DMS53 (cell line): ENCODE data around the gene STOX2.

Source experiments
- DNase-seq: peaks from one replicate; lab custom pipeline; 2025; lab: John Stamatoyannopoulos, UW

The STOX2 gene

DNA sequence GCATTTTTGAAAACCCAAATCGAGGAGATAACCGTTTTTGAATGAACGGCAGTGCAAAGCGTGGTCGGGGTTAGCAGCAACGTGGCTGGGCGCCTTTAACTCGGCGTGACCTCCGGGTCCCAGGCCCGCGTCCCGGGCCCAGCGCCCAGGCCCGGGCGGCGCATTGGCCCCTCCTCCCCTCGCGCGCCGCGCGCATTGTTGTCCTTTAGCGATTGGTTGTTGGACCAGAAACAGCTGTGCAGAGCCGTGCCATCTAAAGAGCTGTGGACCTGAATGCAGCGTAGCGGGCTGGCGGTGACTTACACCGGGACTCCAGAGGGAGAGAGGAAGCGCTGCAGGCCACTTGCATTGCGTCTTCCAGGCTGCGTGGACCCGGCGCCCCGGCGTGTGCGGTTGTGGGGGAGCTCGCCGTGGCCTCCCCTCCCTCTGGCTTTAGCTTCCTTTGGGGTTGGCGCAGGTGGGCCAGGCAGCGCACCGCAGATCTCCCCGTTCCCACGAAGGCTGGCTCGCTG lies at the start of gene STOX2:
TSS of gene STOX2 (plus strand) at position 227 of the 512 bp plus-strand sequence. CDS start 1,484 bp downstream, outside the sequence.
- DNase-seq: peak; percentile 94

- DNase-seq: no peak
These were observed 49.5 kb upstream of the STOX2 start for GRCh38 chr4:183855323-183856190.

GRCh38 chr4:183857040-183857439 lies 48.1 kb upstream of the STOX2 start:
- DNase-seq: no peak

DNA sequence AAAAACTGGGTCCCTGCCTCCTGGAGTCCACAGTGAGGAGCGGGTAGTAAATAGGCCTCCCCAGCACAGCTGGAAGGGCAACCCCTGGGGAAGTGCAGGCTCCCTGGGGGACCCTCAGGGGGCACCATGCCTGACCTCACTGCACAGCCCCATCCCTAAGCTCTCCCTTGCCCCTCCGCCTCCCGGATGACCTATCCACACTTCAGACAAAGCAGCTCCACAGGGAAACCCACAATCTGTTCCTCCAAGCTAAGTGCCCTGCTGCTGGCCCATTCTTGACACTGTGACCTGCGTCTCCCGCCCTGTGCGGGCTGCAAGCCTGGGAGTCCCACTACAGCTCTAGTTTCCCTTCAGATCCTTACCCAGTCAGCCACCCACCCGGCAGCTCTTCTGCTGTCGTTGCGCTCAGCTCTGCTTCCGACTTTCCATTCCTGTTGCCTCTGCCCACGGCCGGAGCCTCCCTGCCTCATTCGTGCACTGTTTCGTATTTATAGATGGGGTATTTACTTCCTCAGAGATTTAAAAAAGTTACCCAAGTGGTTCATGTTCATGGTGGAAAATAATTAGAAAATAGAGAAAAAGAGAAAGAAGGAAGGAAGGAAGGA lies 47.0 kb upstream of the STOX2 start:
- no peak for DNase-seq

GRCh38 chr4:183860119-183860518 lies 45.0 kb upstream of the STOX2 start:
- DNase-seq: no peak

DNA sequence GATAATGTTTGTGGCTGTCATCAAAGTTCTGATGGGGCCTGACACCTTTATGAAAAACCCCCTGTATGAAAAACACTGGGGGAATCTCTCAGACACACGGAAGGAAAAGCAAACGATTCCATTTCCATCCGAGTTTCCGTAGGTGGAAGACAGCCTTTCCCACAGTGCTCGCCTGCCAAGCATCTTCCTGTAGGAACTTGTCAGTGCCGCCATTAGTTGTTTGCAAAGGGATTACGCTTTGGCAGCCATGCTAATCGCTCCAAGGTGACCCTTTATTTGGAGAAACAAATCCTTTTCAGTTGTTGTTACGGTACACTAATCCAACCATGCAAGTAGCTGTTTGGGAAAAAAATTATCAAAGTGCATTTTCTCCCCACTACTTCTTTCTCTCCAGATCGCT lies 44.4 kb upstream of the STOX2 start:
- peak; percentile 89 for DNase-seq

- DNase-seq: no peak
These were observed 43.7 kb upstream of the STOX2 start for GRCh38 chr4:183861426-183861825.

DNA sequence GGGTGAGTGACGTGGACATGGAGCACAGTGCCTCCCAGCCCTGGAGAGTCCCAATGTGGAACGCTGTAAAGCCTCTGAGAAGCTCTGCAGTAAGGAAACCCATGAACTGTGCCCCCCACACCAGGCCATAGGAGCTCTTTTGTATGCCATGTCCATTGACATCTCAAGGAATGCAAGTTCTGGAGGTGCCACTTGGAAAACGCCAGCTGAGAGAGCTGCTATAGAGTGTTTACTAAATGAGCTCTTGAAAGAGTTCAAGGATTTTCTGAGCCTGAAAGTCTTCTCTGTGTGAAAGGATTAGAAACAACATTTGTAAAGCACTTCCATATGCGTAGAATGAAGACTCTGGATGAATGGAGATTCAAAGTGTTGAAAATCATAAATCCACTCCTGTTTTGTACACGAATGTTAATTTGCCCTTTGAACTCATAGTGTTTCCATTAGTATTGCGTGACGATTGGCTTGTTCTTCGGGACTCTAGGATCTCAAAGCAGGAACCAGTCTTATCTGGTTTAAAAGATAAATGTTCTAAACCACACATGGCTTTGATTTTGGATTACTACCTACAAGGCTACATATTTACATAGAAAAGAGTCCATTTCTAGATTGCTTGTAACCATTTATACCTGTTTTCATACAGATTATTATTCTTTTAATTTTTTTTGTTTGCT lies 41.8 kb upstream of the STOX2 start:
- no peak for DNase-seq

GRCh38 chr4:183867247-183867646 lies 37.9 kb upstream of the STOX2 start:
- no peak for DNase-seq

GRCh38 chr4:183870997-183871396 lies 34.1 kb upstream of the STOX2 start:
- no peak for DNase-seq

- no peak for DNase-seq
These were observed 33.5 kb upstream of the STOX2 start for GRCh38 chr4:183871581-183871980.

DNA sequence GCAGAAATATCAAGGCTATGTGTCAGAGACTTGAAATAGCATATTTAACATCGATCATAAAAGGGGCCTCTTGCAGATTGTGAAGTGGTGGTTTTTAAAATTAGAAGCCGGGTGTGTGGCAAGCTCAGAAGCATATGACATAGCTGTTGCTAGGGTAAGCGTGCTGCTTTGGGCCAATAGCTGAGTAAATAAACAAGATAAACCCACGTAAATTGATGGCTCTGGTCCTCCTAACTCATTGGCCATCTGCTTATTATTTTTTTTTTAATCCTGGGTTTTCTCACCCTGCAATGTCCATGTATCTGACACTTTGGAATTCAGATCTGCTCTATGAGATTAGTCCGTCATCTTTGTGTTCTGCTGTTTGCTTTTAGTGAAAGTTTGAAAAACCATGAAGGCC lies 32.6 kb upstream of the STOX2 start:
- DNase-seq: no peak

- DNase-seq: no peak
These were observed 31.5 kb upstream of the STOX2 start for GRCh38 chr4:183873409-183874185.

DNA sequence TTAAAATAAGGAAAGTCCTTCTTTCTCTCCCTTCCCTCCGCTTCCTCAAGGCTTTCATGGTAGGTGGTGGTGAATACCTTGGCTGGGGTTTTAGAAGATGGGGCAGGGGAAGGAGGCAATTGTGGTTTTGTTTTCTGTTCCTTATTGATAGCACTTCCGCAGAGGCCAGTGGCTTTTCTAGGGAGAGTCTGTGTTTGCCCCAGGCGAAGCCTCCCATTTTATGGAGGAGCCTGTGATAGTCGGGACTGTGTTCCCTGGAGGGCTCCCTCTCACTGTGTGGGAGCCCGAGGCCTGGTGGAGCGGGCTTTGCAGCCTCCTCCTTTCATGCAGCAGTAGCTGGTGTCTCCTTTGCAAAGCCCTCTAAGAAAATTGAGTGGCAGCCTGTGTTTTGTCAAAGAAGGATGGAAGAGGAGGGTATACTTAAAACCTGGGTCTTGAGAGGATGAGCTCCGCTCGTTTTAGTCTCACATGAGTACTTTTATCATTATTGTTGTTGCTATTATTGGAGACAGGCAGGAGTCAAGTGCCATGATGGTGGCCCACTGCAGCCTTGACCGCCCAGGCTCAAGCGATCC lies 29.8 kb upstream of the STOX2 start:
- DNase-seq: no peak

- peak; percentile 79 for DNase-seq
These were observed 28.7 kb upstream of the STOX2 start for GRCh38 chr4:183876268-183876934.

DNA sequence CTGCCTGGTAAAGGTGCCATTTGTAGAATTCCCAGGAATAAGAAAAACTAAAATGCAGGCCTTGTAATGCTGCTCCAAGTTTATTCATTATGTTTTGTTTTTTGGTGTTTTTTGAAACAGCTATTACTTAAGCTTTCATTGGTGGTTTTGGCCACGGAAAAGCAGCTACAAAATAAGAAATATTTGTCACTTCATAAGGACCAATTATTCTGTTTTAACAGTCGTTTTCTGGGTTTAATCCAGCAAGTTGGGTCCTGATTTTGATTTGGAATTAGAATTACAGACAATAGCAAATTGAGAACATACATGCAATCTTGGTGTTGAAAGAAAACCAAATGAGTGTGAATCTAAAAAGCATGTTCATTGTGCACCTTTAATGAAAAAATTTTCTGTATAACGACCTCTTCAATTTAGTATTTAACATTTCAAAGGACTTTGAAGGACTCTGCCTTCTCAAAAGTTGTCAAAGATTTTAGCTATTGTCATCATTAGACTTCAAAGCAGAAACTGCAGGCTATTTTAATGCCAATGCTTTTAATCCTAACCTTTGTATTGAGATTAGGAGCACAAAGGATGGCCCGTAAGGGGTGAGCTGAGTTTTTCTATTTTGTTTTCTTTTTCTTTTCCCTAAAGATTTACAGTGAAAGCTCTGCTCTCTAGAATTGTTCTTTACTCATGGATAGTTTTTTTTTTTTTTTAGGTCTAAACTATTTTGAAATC lies 26.7 kb upstream of the STOX2 start:
- DNase-seq: no peak

- DNase-seq: no peak
These were observed 19.8 kb upstream of the STOX2 start for GRCh38 chr4:183885205-183885720.

GRCh38 chr4:183887351-183887750 lies 17.8 kb upstream of the STOX2 start:
- DNase-seq: no peak

- DNase-seq: no peak
These were observed 16.5 kb upstream of the STOX2 start for GRCh38 chr4:183888564-183888963.

DNA sequence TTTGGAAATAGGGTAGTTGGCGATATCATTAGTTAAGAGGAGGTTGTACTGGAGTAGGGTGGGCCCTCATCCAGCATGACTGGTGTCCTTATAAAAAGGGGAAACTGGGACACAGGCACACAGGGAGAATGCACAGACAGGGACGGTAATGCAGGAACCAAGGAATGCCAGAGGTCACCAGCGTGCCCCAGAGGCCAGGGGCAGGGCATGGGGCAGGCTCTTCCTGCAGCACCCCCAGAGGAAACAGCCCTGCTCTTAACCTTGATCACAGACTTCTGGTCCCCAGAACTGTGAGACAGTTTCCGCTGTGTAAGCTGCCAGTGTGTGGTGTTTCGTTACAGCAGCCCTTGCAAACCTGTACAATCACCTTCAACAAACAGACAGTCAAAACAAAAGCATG lies 15.9 kb upstream of the STOX2 start:
- no peak for DNase-seq
